A204.1 (cell line): ENCODE data around the gene GRIN2D.

Experiments used
- FAIRE-seq: peaks from 2 replicates; lab custom pipeline; 2012; peaks lifted over from hg19 to GRCh38; lab: Jason Lieb, UNC

The GRIN2D gene

DNA sequence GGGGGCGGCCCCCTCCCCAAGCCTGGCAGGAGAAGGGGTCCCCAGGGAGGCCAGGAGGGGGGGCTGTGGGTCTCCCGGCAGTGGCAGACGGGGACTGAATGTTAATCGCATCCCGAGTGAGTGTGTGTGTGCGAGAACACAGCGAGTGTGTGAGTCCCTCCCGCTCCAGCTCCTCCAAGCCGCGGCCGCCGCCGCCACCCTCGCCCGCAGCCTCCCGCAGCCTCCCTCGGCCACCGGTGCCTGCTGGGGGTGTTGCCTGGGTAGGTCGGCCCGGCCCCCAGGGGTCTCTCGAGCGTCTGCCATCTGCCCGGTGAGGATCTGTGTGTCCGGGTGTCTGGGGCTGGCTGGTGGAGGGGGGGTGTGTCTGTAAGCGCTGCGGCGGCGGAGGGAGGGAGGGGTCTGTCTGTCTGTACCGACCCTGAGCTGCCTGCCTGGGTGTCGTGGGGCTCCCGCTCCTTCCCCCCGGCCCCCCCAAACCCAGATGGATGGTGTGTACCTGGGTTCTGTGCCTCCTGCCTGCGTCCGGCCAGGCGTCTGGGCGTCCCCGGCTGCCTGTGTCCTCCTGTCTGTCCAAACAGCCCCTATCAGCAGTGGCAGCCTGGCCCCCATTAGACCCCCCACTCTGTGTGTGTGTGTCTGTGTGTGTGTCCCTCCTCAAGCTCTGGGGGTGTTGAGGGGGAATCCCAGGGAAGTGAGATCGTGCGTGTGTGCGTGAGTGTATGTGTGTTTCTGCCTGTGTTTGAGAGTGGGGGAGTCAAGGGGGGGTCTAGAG lies at the start of gene GRIN2D:
GRIN2D (plus strand) TSS at position 110 of the 772 bp plus-strand sequence. CDS start 4,725 bp downstream, outside the sequence.
- FAIRE-seq: no peak

DNA sequence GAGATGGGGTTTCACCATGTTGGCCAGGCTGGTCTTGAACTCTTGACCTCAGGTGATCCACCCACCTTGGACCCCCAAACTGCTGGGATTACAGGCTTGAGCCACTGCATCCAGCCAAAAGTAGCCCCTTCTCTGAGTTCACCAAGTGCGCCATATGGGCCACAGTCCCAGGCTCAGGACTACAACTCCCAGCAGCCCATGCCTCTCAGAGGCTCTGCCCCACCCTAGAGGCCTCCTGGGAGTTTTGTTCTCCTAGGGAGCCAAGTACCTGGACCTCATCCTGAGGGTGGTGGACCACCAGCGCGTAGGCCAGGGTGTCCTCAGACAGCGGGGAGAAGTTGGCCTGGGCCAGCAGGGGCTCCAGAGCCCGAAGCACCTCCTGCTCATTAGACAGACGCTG lies 48.6 kb upstream of the GRIN2D start:
- FAIRE-seq: no peak

DNA sequence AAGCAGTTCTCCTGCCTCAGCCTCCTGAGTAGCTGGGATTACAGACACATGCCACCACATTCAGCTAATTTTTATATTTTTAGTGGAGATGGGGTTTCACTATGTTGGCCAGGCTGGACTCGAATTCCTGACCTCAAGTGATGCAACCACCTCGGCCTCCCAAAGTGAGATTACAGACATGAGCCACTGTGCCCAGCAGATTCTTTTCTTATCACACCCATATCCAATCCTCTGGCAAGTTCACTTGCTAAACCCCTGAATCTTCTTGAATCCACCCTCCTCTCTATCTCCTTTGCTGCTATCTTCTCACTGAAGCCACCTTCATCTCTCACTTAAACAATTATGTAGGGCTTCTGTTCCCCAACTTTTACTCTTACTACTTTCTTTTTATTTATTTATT lies 47.3 kb upstream of the GRIN2D start:
- no peak for FAIRE-seq

DNA sequence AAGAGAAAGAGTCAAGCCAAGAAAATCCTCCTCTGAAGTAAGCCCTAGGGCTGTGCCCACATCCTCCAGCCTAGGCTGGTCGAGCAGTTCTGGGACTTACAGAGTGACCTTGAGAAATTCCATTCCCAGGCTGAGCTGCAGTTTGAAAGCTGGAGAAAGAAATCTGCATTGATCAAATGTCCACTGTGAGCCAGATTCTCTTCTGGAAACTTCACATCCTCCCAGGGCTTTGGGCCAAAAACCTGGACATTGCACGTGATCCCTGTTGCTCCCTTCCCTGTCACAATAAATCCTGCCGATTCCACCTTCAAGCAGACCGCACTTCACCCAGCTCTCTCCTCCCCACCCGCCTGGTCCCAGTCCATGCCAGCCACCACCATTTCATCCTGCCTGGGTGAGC lies 45.4 kb upstream of the GRIN2D start:
- FAIRE-seq: no peak

DNA sequence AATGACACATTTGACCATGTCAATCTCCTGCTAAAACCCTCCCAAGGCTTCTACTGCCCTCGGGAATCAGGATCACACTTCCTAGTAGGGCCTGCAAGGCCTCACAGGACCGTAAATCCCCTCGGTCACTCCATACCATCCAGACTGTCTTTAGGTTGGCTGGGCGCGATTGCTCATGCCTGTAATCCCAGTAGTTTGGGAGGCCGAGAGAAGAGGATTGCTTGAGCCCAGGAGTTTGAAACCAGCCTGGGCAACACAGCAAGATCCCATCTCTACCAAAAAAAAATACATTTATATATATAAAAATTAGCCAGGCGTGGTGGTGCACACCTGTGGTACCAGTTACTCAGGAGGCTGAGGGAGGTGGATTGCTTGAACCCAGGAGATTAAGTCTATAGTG lies 44.7 kb upstream of the GRIN2D start:
- no peak for FAIRE-seq

DNA sequence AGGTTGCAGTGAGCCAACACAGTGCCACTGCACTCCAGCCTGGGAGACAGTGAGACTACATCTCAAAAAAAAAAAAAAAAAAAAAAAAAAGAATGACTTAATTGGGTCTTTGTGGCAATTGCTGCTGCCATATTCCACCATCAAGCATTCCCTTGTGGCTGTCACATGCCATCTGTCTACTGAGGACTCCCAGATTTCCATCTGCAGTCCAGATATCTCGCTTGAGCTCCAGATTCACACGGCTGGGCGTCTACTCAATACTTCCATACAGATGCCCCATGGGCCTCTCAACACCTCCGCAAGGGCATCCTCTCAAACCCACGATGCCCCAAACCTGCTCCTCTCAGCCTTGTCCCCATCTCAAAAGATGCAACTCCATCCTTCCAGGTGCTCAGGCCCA lies 42.6 kb upstream of the GRIN2D start:
- FAIRE-seq: no peak

DNA sequence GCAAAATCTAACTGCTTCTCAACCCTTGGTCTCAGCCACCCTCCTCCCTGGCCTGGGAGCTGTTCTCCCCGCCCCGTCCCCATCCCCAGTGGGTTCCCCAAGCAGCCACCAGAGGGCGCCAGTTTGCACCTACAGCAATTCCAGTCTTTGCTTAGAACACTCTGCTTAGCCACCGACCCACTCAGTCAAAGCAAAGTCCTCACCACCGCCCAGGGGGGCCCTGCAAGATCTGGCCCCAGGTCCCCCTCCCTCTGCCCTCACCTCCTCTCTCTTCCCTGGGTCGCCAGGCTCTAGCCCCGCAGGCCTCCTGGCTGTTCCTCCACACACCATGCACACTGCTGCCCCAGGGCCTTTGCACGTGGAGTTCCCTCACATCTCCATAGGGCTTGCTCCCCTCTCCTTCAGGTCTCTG lies 42.1 kb upstream of the GRIN2D start:
- no peak for FAIRE-seq

DNA sequence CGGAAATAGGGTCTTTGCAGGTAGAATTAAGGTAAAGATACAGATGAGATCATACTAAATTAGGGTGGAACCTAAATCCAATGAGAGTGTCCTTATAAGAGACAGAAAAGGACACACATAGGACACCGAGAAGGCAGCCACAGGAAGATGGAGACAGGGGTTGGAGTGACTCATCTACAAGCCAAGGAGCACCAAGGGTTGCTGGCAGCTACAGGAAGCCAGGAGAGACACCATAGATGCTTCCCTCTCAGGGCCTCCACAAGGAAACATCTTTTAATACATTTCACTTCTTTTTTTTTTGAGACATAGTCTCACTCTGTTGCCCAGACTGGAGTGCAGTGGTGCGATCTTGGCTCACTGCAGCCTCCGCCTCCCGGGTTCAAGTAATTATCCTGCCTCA lies 39.8 kb upstream of the GRIN2D start:
- no peak for FAIRE-seq

DNA sequence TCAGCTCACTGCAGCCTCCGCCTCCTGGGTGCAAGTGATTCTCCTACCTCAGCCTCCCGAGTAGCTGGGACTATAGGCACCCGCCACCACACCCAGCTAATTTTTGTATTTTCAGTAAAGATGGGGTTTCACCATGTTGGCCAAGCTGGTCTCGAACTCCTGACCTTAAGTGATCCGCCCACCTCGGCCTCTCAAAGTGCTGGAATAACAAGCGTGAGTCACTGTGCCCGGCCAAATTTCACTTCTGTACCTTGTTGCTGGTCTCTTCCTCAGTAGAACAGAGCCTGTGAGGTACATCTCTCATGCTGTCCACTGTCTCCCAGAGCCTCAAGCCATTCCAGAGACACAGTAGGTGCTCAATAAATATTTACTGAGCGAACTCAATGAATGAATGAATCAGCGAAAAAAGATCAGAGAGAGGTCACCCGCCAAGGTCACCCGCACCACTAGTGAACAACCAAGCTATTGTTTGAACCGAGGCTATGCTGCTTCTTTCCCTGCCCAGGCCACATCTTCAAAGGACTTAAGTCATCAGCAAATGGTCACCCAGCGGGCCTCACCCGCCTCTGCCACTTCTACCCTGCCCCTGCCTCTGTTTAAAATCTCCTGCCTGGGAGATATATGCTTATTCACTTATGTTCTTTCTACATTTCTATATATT lies 39.0 kb upstream of the GRIN2D start:
- no peak for FAIRE-seq

DNA sequence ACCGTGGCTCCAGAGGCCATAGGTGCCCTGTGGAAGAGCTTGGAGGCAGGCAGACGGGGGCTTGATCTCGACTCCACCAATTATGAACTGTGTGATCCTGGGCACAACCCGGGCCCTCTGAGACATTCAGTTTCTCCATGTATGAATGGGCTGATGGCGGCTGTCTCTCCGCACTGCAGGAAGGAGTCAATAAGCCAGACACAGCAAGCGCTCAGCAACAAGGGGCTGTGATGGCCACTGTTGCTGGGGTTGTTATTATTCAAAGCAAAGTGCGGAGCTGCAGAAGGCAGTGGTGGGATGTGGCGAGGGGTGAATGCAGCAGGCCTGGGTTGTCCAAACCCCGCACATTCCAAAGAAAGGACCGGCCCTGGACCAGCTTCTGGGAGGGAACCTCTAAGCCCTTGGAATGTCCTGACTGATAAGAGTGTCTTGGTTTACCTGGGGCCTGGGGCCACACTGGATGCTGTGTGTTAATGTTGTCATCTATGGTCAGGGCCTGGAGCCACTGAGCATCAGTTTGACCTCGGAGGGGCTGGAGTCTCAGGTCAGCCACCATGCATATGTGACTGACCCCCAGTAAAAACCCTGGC lies 38.0 kb upstream of the GRIN2D start:
- no peak for FAIRE-seq

DNA sequence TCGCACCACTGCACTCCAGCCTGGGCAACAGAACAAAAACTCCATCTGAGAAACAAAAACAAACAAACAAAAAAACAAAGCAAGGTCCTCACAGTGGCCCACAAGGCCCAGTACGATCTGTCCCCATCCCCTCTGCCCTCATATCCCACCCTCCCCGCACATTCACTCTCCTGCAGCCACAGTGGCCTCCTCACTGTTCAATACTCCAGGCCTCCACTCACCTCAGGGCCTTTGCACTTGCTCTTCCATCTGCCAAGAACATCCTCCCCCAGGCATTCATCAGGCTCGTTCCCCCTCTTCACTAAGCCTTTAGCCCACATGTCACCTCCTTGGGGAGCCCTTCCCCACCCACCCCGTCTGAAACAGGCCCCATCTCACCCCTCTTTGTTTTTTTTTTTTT lies 34.3 kb upstream of the GRIN2D start:
- FAIRE-seq: no peak

DNA sequence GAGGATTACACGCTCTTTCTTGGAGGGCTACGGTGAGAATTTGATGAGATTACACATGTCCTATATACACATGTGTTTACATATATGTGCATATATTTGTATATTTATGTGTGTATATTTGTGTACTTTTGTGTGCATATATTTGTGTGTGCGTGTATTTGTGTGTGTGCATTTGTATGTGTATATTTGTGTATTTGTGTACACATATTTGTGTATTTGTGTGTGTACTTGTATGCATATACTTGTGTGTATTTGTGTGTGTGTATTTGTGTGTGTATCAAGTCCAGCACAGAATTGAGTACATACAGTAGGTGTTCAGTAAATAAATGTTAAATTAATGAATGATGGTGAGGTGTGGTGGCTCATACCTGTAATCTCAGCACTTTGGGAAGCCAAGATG lies 31.6 kb upstream of the GRIN2D start:
- FAIRE-seq: no peak

DNA sequence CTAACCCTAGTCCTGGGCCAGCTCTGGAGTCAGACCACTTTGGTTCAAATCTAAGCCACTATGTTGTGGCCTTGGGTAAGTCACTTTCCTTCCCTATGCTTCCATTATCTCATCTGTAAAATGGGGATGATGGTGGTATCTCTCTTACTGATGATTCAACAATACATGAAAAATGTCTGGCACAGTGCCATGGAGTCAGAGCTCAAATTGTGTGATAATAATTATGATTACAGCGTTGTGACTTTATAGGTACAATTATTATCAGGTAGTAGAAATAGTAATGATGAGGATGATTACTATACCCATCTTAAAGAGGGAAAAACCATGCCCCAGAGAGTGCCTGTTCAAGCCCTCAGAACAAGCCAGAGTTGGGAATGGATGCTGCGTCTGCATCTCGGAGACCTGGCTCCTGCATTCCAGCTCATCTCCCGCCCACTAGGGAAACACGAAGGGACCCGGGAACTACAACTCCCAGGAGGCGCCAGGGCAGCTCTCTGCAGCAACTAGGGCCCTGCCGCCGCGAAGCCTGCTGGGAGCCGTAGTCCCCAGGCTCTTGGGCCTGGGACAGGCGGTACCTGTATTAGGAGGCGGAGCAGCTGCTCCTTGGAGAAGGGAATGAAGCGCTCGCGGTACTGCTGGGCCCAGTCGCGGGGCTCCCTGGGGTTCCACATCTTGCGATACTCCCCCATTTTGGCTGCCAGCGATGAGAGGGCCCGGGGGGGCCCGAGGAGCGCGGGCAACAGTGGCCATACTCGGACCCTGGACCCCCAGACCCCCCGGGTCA lies 30.6 kb upstream of the GRIN2D start:
- peak; percentile 81 for FAIRE-seq

DNA sequence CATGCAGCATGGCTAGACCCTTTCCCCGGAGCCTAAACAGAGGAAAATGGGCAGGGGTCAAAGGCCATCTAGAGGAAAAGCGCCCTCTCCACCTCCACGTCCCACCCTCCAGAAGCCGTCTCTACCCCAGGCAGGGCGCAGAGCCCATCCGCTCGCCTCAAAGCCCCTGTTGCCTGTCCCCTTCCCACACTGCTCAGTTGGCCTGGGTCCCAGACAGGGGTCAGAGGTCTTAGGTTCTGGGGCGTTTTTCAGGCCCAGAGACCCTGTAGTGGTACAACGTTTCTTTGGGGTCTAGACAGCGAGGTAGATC lies 30.0 kb upstream of the GRIN2D start:
- no peak for FAIRE-seq

DNA sequence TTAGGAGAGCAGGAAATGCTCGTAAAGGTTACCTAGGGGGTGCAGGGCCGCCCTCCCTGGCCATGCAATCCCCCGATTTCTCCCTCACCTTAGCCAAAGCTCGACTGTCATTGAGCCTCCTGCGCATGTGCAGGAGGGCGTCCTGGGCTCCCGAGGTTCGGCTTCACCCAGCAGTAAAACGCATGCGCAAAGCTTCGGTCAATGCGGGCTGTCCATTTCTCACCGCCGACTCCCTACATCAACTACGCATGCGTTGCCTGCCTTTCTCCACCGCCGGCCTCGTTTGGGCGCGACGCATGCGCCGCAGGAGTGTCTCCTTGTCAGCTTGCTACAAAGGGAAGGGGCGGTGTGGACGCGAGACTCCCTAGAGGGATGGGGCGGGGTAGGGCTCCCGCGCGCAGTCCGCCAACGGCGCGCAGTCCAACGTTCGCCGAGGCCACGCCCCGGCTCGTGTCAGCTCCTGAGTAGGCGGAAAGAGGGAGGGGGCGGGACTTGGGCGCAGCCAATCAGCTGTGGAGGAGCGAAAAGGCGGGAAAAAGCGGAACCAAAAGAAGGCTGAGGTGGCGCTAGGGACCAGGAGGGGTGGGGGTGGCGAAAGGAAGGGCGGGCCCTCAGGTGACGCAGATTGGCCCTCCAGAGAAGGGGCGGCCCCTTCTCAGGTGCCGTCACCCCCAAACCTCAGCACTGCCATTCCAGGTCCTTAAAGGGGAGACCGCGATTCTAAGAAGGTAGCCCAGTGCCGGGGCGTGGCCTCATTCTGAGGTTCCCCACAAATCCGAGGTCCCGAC lies 29.5 kb upstream of the GRIN2D start, which contains the start of the genes SYNGR4 and TMEM143:
SYNGR4 (plus strand) TSS at position 558 of the 788 bp plus-strand sequence. CDS start 1,476 bp downstream, outside the sequence.
TMEM143 (minus strand) TSS at position 131 of the 788 bp plus-strand sequence; CDS start at position 111, 20 bp downstream.
- peak; percentile 97 for FAIRE-seq

DNA sequence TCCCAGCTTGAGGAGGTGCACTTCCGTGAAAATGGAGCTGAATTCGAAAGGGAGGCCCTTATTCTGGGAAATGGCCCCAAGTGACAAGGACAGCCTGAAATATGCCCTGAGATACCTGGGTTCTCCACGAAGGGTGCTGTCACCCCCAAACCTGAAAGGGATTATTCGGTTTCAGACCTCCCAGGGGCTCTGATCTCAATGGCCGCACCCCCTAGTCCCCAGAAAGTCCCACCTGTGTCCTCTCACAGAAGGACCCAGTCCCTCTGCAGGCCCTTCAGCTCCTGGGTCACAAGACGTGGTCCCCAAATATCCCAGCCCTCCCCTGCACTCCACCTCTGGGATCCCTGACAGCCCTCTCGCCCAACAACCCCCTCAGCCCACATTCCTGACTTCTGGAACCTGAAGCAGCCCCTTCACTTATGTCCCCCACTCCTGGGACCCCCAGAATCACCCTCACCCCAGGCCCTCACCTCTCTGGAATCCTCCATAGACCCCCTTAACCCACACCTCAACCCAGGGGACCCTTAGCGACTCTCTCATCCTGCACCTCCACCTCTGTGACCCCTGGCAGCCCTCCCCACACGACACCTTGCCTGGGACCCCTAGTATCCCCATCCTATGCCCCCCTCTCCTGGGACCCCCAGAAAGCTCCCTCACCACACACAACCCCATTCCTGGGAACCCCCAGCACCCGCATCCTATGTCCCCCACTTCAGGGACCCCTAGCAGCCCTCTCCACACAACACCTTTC lies 28.7 kb upstream of the GRIN2D start:
- no peak for FAIRE-seq

DNA sequence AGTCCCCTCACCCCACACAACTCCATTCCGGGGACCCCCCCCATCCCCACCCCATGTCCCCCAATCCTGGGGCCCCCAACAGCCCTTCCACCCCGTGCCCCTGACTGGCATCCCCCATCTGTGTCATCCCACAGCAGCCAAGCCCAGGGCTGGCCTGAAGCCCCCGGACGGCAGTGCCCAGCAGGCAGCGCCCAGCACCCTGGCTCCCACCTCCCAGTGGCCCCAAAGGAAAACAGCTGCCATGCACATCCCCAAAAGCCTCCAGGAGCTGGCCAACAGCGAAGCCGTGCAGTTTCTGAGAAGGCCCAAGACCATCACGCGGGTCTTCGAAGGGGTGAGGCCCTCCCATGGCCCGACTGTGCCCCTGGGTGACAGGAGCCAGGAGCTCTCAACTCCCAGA lies 27.9 kb upstream of the GRIN2D start:
- FAIRE-seq: no peak

DNA sequence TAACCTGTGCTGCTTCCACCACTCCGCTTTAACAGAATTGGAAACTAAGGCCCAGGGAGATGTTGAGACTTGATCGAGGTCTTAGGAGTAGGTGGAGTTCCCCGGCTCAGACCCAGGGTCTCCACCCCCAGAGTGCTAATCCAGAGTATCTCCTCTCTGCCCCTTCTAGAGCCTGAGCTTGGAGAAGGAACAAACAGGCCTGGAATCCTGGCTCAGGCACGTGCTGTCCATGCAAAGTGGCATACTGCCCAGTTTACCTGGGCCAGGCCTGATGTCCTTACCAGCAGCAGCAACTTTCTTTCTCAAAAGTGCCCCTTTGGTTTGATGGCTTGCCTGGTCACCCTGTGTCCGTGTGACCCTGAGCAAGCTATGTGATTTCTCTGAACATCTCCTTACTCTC lies 25.6 kb upstream of the GRIN2D start:
- no peak for FAIRE-seq

DNA sequence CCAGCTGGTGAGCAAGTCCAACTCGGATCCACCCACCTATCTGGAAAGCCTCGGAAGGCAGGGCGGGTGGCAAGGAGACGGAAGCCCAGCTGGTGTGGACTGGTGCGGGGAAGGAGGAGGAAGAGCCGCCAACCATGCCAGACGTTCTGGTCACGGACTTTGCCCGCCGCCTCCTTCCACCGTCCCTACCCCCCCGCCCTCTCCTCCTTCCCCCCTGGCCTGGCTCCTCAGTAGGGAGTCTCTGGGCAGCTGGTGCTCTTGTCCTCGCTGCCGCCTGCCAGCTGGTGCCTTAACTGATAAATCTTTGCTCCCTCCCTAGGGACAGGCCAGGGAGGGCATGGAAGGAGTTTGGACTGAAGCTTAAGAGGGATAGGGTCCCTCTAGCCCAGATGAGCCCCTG lies 24.5 kb upstream of the GRIN2D start:
- FAIRE-seq: no peak

DNA sequence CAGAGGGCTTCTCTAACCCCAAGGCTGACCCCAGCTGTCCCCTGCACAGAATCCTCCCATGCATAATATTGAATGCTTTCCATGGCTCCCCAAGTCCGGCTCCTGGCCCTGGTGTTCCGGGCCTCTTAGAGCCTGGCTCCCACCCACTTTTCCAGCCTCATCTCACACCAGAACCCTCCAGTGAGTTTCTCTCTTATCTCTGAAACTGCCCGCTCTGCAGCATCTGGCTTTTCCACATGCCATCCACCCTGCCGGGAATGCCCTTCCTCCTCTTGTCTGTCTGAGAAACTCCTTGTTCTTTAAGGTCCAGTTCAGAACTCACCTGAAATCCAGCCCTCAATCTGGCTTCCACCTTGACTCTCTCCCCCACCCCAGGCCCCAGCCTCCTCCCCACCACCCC lies 22.5 kb upstream of the GRIN2D start:
- FAIRE-seq: no peak

DNA sequence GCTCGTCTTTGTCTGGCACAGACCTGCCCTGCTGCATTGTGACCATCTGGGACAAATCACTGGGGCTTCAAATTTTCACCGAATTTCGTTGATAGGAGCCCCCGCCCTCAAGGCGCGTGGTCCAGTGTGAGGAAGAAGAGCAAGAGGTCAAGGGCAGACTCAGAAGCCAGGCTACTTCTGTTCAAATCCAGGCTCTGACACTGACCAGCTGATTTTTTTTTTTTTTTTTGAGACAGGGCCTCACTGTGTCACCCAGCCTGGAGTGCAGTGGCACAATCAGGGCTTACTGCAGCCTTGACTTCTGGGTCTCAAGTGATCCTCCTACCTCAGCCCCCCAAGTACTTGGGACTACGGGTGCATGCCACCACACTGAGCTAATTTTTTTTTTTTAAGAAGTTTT lies 22.1 kb upstream of the GRIN2D start:
- FAIRE-seq: no peak
